SK-N-SH (cell line): ENCODE measurements around the gene EHD1. TPM values are rescaled to one million over a fixed set of nuclear protein-coding genes. Genes with fewer than 3 reads are reported as not detected.

Experiments used
- CTCF ChIA-PET: fragments of 300-600, 350-600 bp; formaldehyde crosslinking; extraction: SDS; loops from one replicate; lab custom pipeline; 2021; lab: Yijun Ruan, JAX
- POLR2A ChIA-PET: fragments of 350-600 bp; sonication (Branson Sonifier 250); formaldehyde crosslinking; extraction: SDS; loops from one replicate; lab custom pipeline; 2020; ENCODE audit warnings: antibody characterized with exemption, inconsistent platforms; lab: Yijun Ruan, JAX
- DNase-seq: peaks from one replicate; pipeline ENCODE4 v3.0.0; 2012
- H2AFZ ChIP-seq: fragments of 200-600 bp; sonication (generic); 2 replicates; pipeline ENCODE4 v1.8.1; 2016; ENCODE audit warnings: antibody characterized with exemption, mild to moderate bottlenecking, low read depth
- H3F3A ChIP-seq: fragments of 200-600 bp; sonication (generic); replicated peaks from 2 replicates; pipeline ENCODE3; 2016; ENCODE audit warnings: antibody characterized with exemption, mild to moderate bottlenecking; ENCODE audit not compliant: insufficient read depth
- H3K27ac ChIP-seq, 2 experiments: fragments of 200-500 bp in 1 of 2; fragments of 200-600 bp in 1 of 2; sonication (Bioruptor generic) in 1 of 2; sonication (generic), shearing (Covaris generic) in 1 of 2; 2 replicates each; pipeline versions ENCODE4 v1.5.1 to v1.6.1; 2014 to 2016; ENCODE audit warnings: low read depth in 2 of 2, inconsistent platforms in 1 of 2, low read length in 1 of 2, mild to moderate bottlenecking in 1 of 2, mixed read lengths in 1 of 2
- H3K27me3 ChIP-seq: fragments of 200-600 bp; sonication (generic), shearing (Covaris generic); 2 replicates; pipeline ENCODE4 v1.6.1; 2016; ENCODE audit warnings: mixed run types; ENCODE audit not compliant: insufficient read depth
- H3K36me3 ChIP-seq, 2 experiments: fragments of 200-500 bp in 1 of 2; fragments of 200-600 bp in 1 of 2; sonication (Bioruptor generic) in 1 of 2; sonication (generic) in 1 of 2; replicated peaks in 1 of 2; 2 replicates each; pipeline versions ENCODE3 to v1.5.1; 2014 to 2016; ENCODE audit warnings: low read length in 1 of 2, mild to moderate bottlenecking in 1 of 2; ENCODE audit not compliant: insufficient read depth in 2 of 2, control insufficient read depth in 1 of 2
- H3K4me1 ChIP-seq, 2 experiments: fragments of 200-500 bp in 1 of 2; fragments of 200-600 bp in 1 of 2; sonication (Bioruptor generic) in 1 of 2; sonication (generic), shearing (Covaris generic) in 1 of 2; 2 replicates each; pipeline versions ENCODE4 v1.5.1 to v1.6.1; 2014 to 2016; ENCODE audit warnings: low read depth in 1 of 2, low read length in 1 of 2, mixed run types in 1 of 2; ENCODE audit not compliant: insufficient read depth in 2 of 2, control insufficient read depth in 1 of 2
- H3K4me2 ChIP-seq: fragments of 200-600 bp; sonication (generic), shearing (Covaris generic); 2 replicates; pipeline ENCODE4 v1.6.1; 2017; ENCODE audit warnings: mixed run types
- H3K4me3 ChIP-seq, 2 experiments: fragments of 200-500 bp in 1 of 2; fragments of 200-600 bp in 1 of 2; sonication (Bioruptor generic) in 1 of 2; sonication (generic), shearing (Covaris generic) in 1 of 2; 2 replicates each; pipeline versions ENCODE4 v1.5.1 to v1.8.1; 2014 to 2016; ENCODE audit warnings: low read depth in 2 of 2, inconsistent platforms in 1 of 2, low read length in 1 of 2, mild to moderate bottlenecking in 1 of 2, mixed read lengths in 1 of 2, moderate library complexity in 1 of 2
- H3K79me2 ChIP-seq: fragments of 200-600 bp; sonication (generic); 2 replicates; pipeline ENCODE4 v1.8.1; 2017; ENCODE audit warnings: mild to moderate bottlenecking; ENCODE audit not compliant: insufficient read depth
- H3K9ac ChIP-seq: fragments of 200-600 bp; sonication (generic); 2 replicates; pipeline ENCODE4 v1.6.1; 2017; ENCODE audit warnings: mixed run types
- H3K9me2 ChIP-seq: fragments of 200-600 bp; sonication (generic); 2 replicates; pipeline ENCODE4 v1.6.1; 2017; ENCODE audit warnings: mixed run types
- H3K9me3 ChIP-seq: fragments of 200-600 bp; sonication (generic); 2 replicates; pipeline ENCODE4 v1.6.1; 2017; ENCODE audit warnings: mixed run types, mild to moderate bottlenecking, moderate library complexity
- H4K20me1 ChIP-seq: fragments of 200-600 bp; sonication (generic); 2 replicates; pipeline ENCODE4 v1.6.1; 2017; ENCODE audit warnings: mild to moderate bottlenecking, mixed run types; ENCODE audit not compliant: insufficient read depth
- EP300 ChIP-seq, 2 experiments: IDR thresholded peaks; 2 replicates each; pipeline versions ENCODE4 v1.4.0 to v1.6.1; 2012; ENCODE audit warnings: borderline replicate concordance in 1 of 2, low read depth in 1 of 2, low read length in 1 of 2
- FOXJ3 ChIP-seq: sonication (generic); formaldehyde crosslinking; IDR thresholded peaks from 2 replicates; pipeline ENCODE4 v1.5.1; 2020; ENCODE audit warnings: mild to moderate bottlenecking, missing genetic modification reagents
- GATA2 ChIP-seq: sonication (generic); formaldehyde crosslinking; IDR thresholded peaks from 2 replicates; pipeline ENCODE4 v1.5.0; 2020; ENCODE audit warnings: mild to moderate bottlenecking, missing genetic modification reagents
- MXI1 ChIP-seq: IDR thresholded peaks from 2 replicates; pipeline ENCODE4 v1.6.1; 2012; ENCODE audit warnings: mild to moderate bottlenecking, low read depth, low read length, improper control_type of control experiment
- NFIC ChIP-seq: IDR thresholded peaks from 2 replicates; pipeline ENCODE4 v1.4.0; 2012; ENCODE audit warnings: borderline replicate concordance
- NRF1 ChIP-seq: IDR thresholded peaks from 2 replicates; pipeline ENCODE4 v1.6.1; 2012; ENCODE audit warnings: low read depth, mild to moderate bottlenecking, low read length
- RAD21 ChIP-seq: IDR thresholded peaks from 2 replicates; pipeline ENCODE4 v1.6.1; 2012; ENCODE audit warnings: mild to moderate bottlenecking, low read length
- RCOR1 ChIP-seq: fragments of 150-350 bp; IDR thresholded peaks from 2 replicates; pipeline ENCODE4 v1.6.1; 2017; ENCODE audit warnings: antibody characterized with exemption, low read length
- RFX5 ChIP-seq: IDR thresholded peaks from 2 replicates; pipeline ENCODE4 v1.6.1; 2012; ENCODE audit warnings: mild to moderate bottlenecking, improper control_type of control experiment, low read length
- RXRA ChIP-seq: IDR thresholded peaks from 2 replicates; pipeline ENCODE4 v1.4.0; 2012; ENCODE audit warnings: low read depth, mild to moderate bottlenecking, borderline replicate concordance
- WGBS: methylation state at CpG from one replicate; pipeline ENCODE4 v1.1.6; 2017; ENCODE audit warnings: low lambda C conversion rate; 5-methylcytosine and 5-hydroxymethylcytosine counted together
- polyA plus RNA-seq, 3 experiments: library from polyadenylated mRNA; depleted of rRNA; stranded (reverse); fragments of >200 nt; gene quantifications; 2 replicates each; pipeline ENCODE4 v1.2.3, GENCODE V29; 2012
- TF ChIP-seq, protein P1 (sequence below): IDR thresholded peaks from 2 replicates; pipeline ENCODE4 v1.4.0; 2012; ENCODE audit warnings: low read depth
- TF ChIP-seq, protein P2 (sequence below): fragments of 150-350 bp; IDR thresholded peaks from 2 replicates; pipeline ENCODE4 v1.6.1; 2017; ENCODE audit warnings: antibody characterized with exemption, low read length, low read depth, borderline replicate concordance

EHD1 gene
- polyA plus RNA-seq, 1 of the 3 experiments (the other 2 are of a cell fraction), result 93.3 TPM

DNA sequence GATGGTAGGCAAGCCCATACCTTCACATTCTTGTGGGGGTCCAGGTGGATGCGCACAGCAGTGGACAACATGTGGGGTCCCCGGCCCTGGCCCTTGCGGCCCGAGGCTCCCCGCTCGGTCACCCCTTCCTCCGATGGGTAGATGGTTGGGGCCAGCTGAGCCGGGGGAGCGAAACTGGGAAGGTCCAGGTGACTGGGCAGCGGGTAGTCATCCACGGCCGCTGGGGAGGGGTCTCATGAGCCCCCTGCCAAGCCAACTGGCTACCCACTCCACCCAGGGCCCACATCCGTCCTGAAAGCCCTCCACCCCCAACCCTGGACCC is 27.9 kb upstream of the EHD1 start:
- Histone ChIP-seq H3K9ac (no peak overlapping the region), H3K9me2 (no peaks in the 10 kb centered on the region), H4K20me1 (no peaks in the 10 kb centered on the region), H2AFZ (no peak overlapping the region), H3K4me1 (no peaks in the 10 kb centered on the region), H3K27me3 (no peaks in the 10 kb centered on the region), H3K79me2 (no peaks in the 10 kb centered on the region), H3K4me3 (no peak overlapping the region), H3F3A (no peaks in the 10 kb centered on the region), H3K9me3 (no peaks in the 10 kb centered on the region), H3K4me2 (no peak overlapping the region), H3K27ac (no peak overlapping the region), H3K36me3 (peaks cover 0 to 63% of the 10 kb centered on the region in 2 experiments)
- no peak for TF ChIP-seq FOXJ3 (CRISPR knock-in tag)
- TF ChIP-seq GATA2 (CRISPR knock-in tag), result no peak
- TF ChIP-seq NFIC, result no peak
- no peak for TF ChIP-seq NRF1
- TF ChIP-seq RCOR1, result no peak
- TF ChIP-seq, protein P1, sequence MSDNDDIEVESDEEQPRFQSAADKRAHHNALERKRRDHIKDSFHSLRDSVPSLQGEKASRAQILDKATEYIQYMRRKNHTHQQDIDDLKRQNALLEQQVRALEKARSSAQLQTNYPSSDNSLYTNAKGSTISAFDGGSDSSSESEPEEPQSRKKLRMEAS, result no peak
- TF ChIP-seq EP300 (IDR thresholded peaks at IDR 0.05; ENCODE audit: borderline replicate concordance in 1 of 2, low read depth in 1 of 2, low read length in 1 of 2), result no peak
- no peak for TF ChIP-seq RAD21
- TF ChIP-seq, protein P2, sequence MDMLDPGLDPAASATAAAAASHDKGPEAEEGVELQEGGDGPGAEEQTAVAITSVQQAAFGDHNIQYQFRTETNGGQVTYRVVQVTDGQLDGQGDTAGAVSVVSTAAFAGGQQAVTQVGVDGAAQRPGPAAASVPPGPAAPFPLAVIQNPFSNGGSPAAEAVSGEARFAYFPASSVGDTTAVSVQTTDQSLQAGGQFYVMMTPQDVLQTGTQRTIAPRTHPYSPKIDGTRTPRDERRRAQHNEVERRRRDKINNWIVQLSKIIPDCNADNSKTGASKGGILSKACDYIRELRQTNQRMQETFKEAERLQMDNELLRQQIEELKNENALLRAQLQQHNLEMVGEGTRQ, result no peak
- no peak for TF ChIP-seq RXRA
- ChIA-PET CTCF (interaction anchor here (1.4 to 1.9 kb wide), 2 partner anchors 12 to 28 kb away, joined by 3 to 11 read pairs; no protein-coding TSS in a partner anchor), POLR2A (no interaction called here)
- DNase-seq, result no peak
- WGBS, result 91% methylated on average over 12 of the region's 13 CpGs

DNA sequence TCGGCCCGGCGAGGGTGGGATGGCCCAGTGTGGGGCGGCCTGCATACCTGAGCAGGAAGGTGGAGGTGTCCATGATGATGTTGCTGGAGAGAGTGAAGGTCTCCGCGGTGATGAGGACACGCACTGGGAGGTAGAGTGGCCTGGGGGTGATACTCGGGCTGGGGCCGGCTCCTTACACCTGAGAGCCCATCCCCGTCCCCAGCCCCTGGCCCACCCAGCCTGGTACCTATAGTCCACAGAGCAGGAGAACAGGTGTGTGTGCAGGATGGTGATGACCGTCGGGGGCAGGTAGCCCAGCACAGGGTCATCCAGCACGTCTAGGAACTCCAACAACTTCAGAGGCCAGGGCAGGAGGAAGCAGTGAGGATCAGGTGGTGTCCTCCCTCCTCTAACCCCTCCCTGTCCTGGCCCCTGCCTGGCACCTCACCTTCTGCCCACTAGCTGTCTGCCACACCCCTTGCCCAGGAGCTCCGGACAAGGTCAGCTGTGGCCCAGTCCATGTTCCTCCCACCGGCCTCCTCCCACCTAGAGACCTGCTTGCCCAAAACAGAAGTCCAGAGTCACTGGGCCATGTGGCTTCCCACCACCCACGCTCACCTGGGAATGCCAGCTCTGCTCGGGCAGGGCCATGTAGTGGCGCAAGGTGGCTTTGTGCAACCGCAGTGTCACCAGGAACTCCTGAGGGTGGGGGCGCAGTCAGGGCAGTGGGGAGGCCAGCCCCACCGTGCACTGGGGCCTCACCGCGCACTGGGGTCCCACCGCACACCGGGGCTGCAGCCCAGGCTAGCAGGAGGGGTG is 27.3 kb upstream of the EHD1 start:
- Histone ChIP-seq H3K27ac (no peak overlapping the region), H3K4me1 (no peaks in the 10 kb centered on the region), H2AFZ (no peak overlapping the region), H4K20me1 (no peaks in the 10 kb centered on the region), H3K9me2 (no peaks in the 10 kb centered on the region), H3F3A (no peaks in the 10 kb centered on the region), H3K4me2 (no peak overlapping the region), H3K27me3 (no peaks in the 10 kb centered on the region), H3K79me2 (no peaks in the 10 kb centered on the region), H3K9ac (no peak overlapping the region), H3K36me3 (peaks cover 0 to 57% of the 10 kb centered on the region in 2 experiments), H3K4me3 (no peak overlapping the region), H3K9me3 (no peaks in the 10 kb centered on the region)
- ChIA-PET CTCF (interaction anchor here (1.4 to 2.8 kb wide), 3 partner anchors 11 to 28 kb away, joined by 3 to 12 read pairs (median 11); no protein-coding TSS in a partner anchor), POLR2A (no interaction called here)
- WGBS, result 93% methylated on average over 10 of the region's 25 CpGs
- TF ChIP-seq RXRA (no peak), RAD21 (no peak), MXI1 (no peak), RFX5 (no peak)
- no peak for DNase-seq
